T-helper 1 cell treated with Interleukin-12 subunit alpha and Interleukin-12 subunit beta and Interleukin-4 antibody, amounts not matched to agents 30 ng/mL and 1 ng/mL, for 36 hours (primary cell): ENCODE data around the gene EXOC6B. TPM values are rescaled to one million over a fixed set of nuclear protein-coding genes. Genes with fewer than 3 reads are reported as not detected.

Source experiments
- intact Hi-C: fragments of 100-400 bp; cut with micrococcal nuclease; formaldehyde crosslinking; loops from one replicate; pipeline ENCODE4 v1.15.1; 2024
- total RNA-seq: library from RNA; stranded (reverse); gene quantifications from 2 replicates; pipeline ENCODE4 v1.2.3, GENCODE V29; 2022

The EXOC6B gene
- total RNA-seq, 1 donor from 2014 or later: 15.2 TPM

- intact Hi-C loops: no loop called here
Measured at GRCh38 chr2:72300147-72300684, 525.6 kb downstream of the EXOC6B start.

DNA sequence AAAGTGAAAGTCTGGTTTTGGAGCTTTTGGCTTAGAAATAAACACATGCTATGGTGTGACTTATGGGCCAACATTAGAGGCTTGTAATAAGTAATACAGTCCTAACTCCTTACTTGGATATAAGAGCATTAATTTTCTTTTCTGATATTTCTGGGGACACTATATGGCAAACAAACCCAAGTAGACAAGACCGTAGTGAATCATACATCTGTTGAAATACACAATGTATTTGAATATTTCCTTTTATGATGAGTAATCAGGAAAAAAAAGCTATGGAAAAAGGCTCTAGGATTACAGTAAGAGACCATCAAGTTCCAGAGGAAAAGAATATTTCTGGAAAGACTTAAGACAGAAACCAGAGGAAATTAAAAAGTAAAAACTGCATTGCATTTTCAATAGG lies 532.2 kb downstream of the EXOC6B start:
- intact Hi-C loops: no loop called here

GRCh38 chr2:72292433-72292832 lies 533.4 kb downstream of the EXOC6B start:
- intact Hi-C loops: no loop called here

DNA sequence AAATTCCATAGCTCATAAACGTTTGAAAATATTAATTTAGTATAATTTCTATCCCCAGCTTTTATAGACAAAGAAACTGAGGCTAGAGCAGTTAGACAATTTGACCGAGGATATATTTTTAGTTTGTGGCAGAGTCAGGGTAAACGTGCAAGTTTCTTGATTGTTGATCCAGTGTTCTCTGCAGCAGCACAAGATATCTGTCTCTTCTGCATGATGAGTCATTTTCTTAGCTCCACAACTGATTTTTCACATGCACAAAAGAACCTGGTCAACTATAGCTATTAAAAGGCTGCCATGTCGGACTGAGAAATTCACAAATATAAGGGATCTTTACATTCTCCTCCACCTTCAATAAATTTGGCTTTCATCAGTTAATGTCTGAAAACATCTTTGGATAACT lies 534.8 kb downstream of the EXOC6B start:
- intact Hi-C loops: no loop called here

DNA sequence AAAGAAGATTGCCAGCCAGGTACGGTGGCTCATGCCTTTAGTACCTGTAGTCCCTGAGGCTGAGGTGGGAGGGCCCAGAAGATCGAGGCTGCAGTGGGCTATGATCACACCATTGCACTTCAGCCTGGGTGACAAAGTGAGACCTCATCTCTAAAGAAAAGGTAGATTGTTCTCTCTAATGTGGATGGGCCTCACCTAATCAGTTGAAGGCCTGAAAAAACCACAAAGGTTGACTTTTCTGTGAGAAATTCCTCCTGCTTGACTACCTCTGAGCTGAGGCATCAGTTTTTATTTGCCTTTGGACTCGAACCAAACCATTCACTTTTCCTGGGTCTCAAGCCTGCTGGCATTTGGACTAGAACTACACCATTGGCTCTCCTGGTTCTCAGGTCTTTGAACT lies 536.1 kb downstream of the EXOC6B start:
- intact Hi-C loops: no loop called here

DNA sequence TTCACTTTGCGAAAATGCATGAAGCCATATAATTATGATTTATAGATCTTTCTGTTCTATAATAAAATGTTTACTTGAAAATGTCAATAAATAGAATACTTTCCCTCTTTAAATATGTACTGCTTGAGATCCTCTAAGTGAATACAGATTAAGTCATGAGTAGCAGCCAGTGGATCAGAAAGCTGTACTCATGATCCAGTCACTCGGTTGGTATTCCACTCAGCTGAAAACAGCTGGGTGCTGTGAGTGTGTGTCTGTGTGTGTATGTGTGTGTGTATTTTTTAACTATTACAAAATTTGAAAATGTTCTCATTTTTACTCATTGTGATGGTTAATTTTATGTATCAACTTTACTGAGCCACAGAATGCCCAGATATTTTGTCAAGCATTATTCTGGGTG lies 536.5 kb downstream of the EXOC6B start:
- intact Hi-C loops: no loop called here

DNA sequence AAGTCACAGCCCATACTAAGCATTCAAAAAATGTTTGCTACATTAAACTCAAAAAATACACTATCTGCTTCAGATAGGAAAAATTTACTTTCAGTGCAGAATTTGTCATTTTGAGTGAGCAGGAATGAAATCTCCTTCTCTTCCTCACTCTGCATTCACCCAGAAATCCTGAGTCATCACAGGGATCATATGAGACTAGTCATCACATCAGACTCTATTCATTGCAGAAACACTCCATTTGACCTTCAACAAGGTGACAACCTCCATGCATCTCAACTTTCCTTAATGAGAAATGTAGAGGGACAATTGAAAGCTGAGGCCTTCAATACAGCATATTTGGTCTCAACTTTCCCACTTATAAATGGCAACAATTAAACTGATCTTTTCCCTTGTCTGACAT lies 547.8 kb downstream of the EXOC6B start:
- intact Hi-C loops: no loop called here

- intact Hi-C loops: no loop called here
Measured at GRCh38 chr2:72276876-72277275, 549.0 kb downstream of the EXOC6B start.

- intact Hi-C loops: no loop called here
Measured at GRCh38 chr2:72276356-72276755, 549.5 kb downstream of the EXOC6B start.

- intact Hi-C loops: no loop called here
Measured at GRCh38 chr2:72275084-72275483, 550.7 kb downstream of the EXOC6B start.

GRCh38 chr2:72274380-72274797 lies 551.4 kb downstream of the EXOC6B start:
- intact Hi-C loops: no loop called here

GRCh38 chr2:72273384-72273783 lies 552.4 kb downstream of the EXOC6B start:
- intact Hi-C loops: no loop called here

DNA sequence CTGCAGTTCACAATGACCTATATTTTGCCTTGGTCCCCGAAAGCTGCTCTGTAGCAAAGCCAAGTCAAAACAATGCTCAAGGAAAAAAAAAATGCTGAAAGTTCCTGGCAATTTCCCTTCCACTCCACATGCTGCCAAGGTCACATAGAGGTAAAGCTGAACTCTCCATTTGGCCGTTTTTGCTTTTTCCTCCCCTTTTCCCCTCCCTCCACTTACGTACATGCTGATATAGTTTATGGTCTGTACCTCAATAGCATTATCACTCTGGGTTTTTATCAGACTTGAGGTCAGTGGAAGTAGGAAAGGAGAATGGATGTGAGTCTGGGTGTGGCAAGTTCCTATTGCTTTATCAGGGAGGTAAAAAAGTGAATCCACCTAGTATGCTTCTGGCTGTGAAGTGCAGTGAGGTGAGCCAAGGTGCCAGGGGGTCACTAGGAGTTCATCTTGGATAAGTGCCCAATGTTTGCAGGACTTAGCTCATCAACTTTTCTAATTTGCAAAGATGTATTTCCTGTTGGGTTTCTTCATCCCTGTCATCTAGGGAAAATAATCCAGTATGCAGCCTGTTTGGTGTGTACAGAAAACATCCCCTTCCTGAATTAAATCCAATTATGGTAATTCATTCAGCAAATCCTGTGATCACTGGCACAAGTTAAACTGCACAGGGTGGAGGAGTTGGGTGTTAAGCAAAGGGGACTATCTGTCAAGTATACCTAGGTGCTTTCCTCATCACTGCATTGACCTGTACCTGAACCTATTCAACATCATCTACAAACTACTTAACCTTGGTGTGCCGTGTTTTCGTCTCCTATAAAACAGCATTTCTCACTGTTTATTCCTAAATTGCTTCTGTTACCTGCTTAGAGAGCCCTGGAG lies 553.8 kb downstream of the EXOC6B start:
- intact Hi-C loops: no loop called here

DNA sequence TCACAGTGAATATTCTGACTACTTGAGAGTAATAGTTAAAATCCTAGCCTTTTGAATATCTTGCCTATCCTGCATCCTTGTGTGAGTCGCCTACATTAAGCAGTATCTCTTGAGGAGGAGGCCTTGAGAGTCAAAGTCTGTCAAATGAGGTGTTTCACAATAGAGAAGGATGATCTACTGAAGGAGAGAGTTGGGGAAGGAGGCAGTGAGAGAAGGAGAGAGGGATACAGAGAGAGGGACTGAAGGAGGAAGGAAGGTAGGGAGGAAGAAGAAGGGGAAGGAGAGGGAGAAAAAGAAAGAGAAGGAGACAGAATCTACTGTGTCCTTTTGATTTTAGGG lies 554.6 kb downstream of the EXOC6B start:
- intact Hi-C loops: no loop called here

DNA sequence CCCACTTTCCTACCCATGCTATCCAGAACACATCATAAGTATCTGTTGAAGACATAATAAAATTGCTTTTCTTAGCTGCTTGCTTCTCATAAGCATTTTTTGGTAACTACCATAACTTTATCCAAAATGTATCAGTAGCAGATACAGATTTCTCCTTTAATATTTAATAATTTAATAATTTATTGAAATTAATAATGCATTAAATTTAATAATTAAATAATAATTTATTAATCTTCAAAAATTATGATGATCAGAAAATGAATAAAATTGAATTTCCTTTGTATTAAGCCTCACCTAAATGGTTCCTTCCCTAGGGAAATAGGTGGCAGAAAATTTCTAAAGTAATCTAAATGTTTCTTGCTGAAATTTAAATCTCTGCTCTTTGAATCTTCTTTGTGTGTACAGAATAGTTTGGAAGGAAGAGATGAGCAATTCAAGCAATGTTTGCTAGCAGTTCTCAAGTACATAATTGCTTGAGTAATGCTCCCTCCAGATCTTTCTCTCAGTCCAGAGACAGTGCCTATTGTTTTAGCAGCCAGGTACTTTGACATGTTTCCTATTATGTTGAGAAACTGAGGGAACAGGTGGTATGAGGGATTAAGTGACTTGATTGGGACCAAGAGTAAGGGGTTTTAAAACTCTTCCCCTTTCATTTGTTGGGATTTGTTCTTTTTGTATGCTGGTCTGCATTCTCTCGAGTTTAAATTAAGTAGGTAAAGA lies 555.1 kb downstream of the EXOC6B start:
- intact Hi-C loops: no loop called here

- intact Hi-C loops: no loop called here
Measured at GRCh38 chr2:72263776-72264060, 562.1 kb downstream of the EXOC6B start.

GRCh38 chr2:72263043-72263775 lies 562.6 kb downstream of the EXOC6B start:
- intact Hi-C loops: no loop called here

DNA sequence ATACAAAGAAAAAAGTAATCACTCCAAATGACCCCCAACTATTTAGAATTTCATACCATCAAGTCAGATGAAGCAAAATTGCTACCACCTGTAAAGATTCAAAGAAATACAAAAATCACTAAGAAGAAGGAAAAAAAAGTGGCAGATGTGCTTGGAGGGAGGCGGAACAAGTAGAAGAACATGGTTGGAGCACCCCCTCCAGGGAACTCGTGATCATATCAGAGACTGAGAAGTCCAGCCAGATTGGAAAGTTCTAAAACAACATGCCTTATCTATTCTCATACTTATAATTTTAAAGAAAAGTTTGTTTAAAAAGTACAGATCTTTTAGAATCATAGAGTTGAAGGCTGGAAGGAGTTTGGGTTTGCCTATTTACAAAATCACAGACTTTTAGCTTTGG lies 564.8 kb downstream of the EXOC6B start:
- intact Hi-C loops: no loop called here

- intact Hi-C loops: no loop called here
Measured at GRCh38 chr2:72255540-72255939, 570.3 kb downstream of the EXOC6B start.

- intact Hi-C loops: no loop called here
Measured at GRCh38 chr2:72254831-72255451, 570.9 kb downstream of the EXOC6B start.

- intact Hi-C loops: no loop called here
Measured at GRCh38 chr2:72238311-72238710, 587.5 kb downstream of the EXOC6B start.

DNA sequence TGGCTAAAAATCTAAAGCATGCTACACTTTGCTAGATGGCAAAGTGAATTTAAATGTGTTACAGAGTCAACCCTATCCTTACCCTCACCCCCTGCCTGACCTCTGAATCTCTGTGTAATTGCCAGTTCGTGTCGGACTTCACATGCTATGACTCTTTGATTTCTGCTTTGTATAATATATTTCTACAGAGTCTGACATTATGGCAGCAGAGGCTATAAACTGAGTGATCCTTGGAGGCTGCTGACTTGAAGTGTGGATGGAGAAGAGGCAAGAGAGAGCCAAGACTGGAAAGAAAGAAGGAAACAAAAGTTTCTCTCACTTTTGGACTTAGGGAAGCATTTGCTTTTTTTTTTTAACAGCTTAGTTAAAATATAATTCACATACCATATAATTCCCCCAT lies 588.3 kb downstream of the EXOC6B start:
- intact Hi-C loops: no loop called here
